GM12878 (cell line): ENCODE results near the gene CLMP. TPM values are rescaled to one million over a fixed set of nuclear protein-coding genes. Genes with fewer than 3 reads are reported as not detected.

Experiments
- ATAC-seq: fragments of 200-7000 bp; cut with Tn5 transposase; 3 replicates; pipeline ENCODE4 v1.9.1; 2020; ENCODE audit warnings: mild to moderate bottlenecking, moderate library complexity
- BruUV-seq: library from RNA; stranded (reverse); fragments of 400-500 nt; replicated peaks from 2 replicates; lab custom pipeline; 2021; lab: Mats Ljungman, UMichigan
- CTCF ChIA-PET: fragments of 300-600 bp; sonication (Branson Sonifier 250); formaldehyde crosslinking; extraction: SDS; loops from one replicate; lab custom pipeline; 2021; ENCODE audit warnings: inconsistent platforms; lab: Yijun Ruan, JAX
- POLR2A ChIA-PET: fragments of 350-600 bp; formaldehyde crosslinking; extraction: SDS; loops from one replicate; lab custom pipeline; 2021; ENCODE audit warnings: inconsistent platforms; lab: Charles Lee
- RAD21 ChIA-PET: fragments of 300-600 bp; sonication (Branson Sonifier 250); formaldehyde crosslinking; loops from one replicate; lab custom pipeline; 2023; ENCODE audit warnings: antibody characterized with exemption; ENCODE audit not compliant: unreplicated experiment; lab: Charles Lee
- SMC1A ChIA-PET: fragments of 300-600 bp; sonication (Branson Sonifier 250); formaldehyde crosslinking; loops from one replicate; lab custom pipeline; 2023; ENCODE audit not compliant: unreplicated experiment, uncharacterized antibody; lab: Charles Lee
- DNase-seq: peaks from one replicate; pipeline ENCODE4 v3.0.0-alpha.2; 2011; ENCODE audit warnings: low read depth, low spot score
- FAIRE-seq: peaks from 3 replicates; lab custom pipeline; 2011; peaks lifted over from hg19 to GRCh38; lab: Jason Lieb, UNC
- H2AFZ ChIP-seq: 2 replicates; pipeline ENCODE4 v1.6.0; 2011; ENCODE audit warnings: low read depth, low read length, control low read depth; ENCODE audit not compliant: control insufficient read depth
- H3K27ac ChIP-seq: 2 replicates; pipeline ENCODE4 v1.5.1; 2011; ENCODE audit warnings: control low read depth; ENCODE audit not compliant: control insufficient read depth, insufficient read depth
- H3K27me3 ChIP-seq, 2 experiments: replicated peaks in 1 of 2; 2 replicates each; pipeline versions ENCODE4 v1.6.0 to v1.6.1; 2011; ENCODE audit warnings: low read length in 1 of 2; ENCODE audit not compliant: control insufficient read depth in 2 of 2, insufficient read depth in 2 of 2
- H3K36me3 ChIP-seq, 2 experiments: 2 replicates each; pipeline ENCODE4 v1.5.1; 2011; ENCODE audit warnings: low read length in 1 of 2; ENCODE audit not compliant: control insufficient read depth in 2 of 2, insufficient read depth in 2 of 2
- H3K4me1 ChIP-seq: 2 replicates; pipeline ENCODE4 v1.6.1; 2011; ENCODE audit warnings: mild to moderate bottlenecking, low read length, moderate library complexity, mixed read lengths; ENCODE audit not compliant: control insufficient read depth, insufficient read depth
- H3K4me2 ChIP-seq: 2 replicates; pipeline ENCODE4 v1.6.0; 2011; ENCODE audit warnings: control low read depth; ENCODE audit not compliant: control insufficient read depth, insufficient read depth
- H3K4me3 ChIP-seq: fragments of 200-600 bp; sonication (generic); 2 replicates; pipeline ENCODE4 v1.5.1; 2016
- H3K79me2 ChIP-seq: 2 replicates; pipeline ENCODE4 v1.6.0; 2011; ENCODE audit warnings: low read length; ENCODE audit not compliant: control insufficient read depth, insufficient read depth
- H3K9ac ChIP-seq: 2 replicates; pipeline ENCODE4 v1.8.0; 2011; ENCODE audit warnings: low read length, control low read depth, mixed read lengths; ENCODE audit not compliant: control insufficient read depth, insufficient read depth
- H3K9me3 ChIP-seq: replicated peaks from 3 replicates; pipeline ENCODE4 v1.5.1; 2011; ENCODE audit warnings: mild to moderate bottlenecking, low read length; ENCODE audit not compliant: control insufficient read depth, insufficient read depth
- H4K20me1 ChIP-seq: 2 replicates; pipeline ENCODE4 v1.6.0; 2011; ENCODE audit not compliant: control insufficient read depth, insufficient read depth
- FOS ChIP-seq: IDR thresholded peaks from 3 replicates; pipeline ENCODE4 v1.6.1; 2011; ENCODE audit warnings: borderline replicate concordance; ENCODE audit not compliant: insufficient read length; ENCODE audit errors: extremely low read depth
- IRF3 ChIP-seq: fragments of 450-650 bp; IDR thresholded peaks from 2 replicates; pipeline ENCODE4 v1.6.1; 2014; ENCODE audit warnings: mild to moderate bottlenecking
- MTA2 ChIP-seq: fragments of 450-650 bp; IDR thresholded peaks from 2 replicates; pipeline ENCODE4 v1.6.1; 2016; ENCODE audit warnings: low read depth, mild to moderate bottlenecking, moderate library complexity
- NFIC ChIP-seq: IDR thresholded peaks from 2 replicates; pipeline ENCODE4 v1.6.1; 2012; ENCODE audit warnings: low read depth, mild to moderate bottlenecking, inconsistent platforms, low read length, moderate library complexity
- PAX5 ChIP-seq: IDR thresholded peaks from 2 replicates; pipeline ENCODE4 v1.6.1; 2011; ENCODE audit warnings: low read depth, low read length, borderline replicate concordance
- PML ChIP-seq: IDR thresholded peaks from 2 replicates; pipeline ENCODE4 v1.6.1; 2012; ENCODE audit warnings: low read length, inconsistent platforms
- SMARCA5 ChIP-seq: fragments of 450-650 bp; IDR thresholded peaks from 2 replicates; pipeline ENCODE4 v1.6.1; 2017; ENCODE audit warnings: mild to moderate bottlenecking
- TCF7 ChIP-seq: IDR thresholded peaks from 2 replicates; pipeline ENCODE4 v1.6.1; 2014; ENCODE audit warnings: antibody characterized with exemption, borderline replicate concordance
- YBX1 ChIP-seq: fragments of 450-650 bp; IDR thresholded peaks from 2 replicates; pipeline ENCODE4 v1.6.1; 2016; ENCODE audit warnings: antibody characterized with exemption
- WGBS: methylation state at CpG from one replicate; pipeline ENCODE4 v1.1.6; 2016; ENCODE audit warnings: low lambda C conversion rate; ENCODE audit not compliant: insufficient replicate concordance, insufficient coverage; ENCODE audit errors: missing lambda C conversion rate; 5-methylcytosine and 5-hydroxymethylcytosine counted together
- in situ Hi-C: fragments of 300-500 bp; cut with MboI; formaldehyde crosslinking; loops from 9 replicates; pipeline ENCODE4 v1.14.3; 2018; ENCODE audit warnings: mixed read lengths
- intact Hi-C: fragments of 100-400 bp; cut with micrococcal nuclease; formaldehyde crosslinking; loops from one replicate; pipeline ENCODE4 v1.14.2; 2022; ENCODE audit not compliant: unreplicated experiment
- polyA plus RNA-seq, 11 experiments: library from polyadenylated mRNA; depleted of rRNA in 4 of 11; unstranded in 6 of 11; stranded (reverse) in 5 of 11; fragments of >200 nt; fragmentation: Nextera tagmentation in 4 of 11; fragmentation: Illumina TruSeq in 1 of 11; extraction: Ambion mirVana in 4 of 11; extraction: Trizol in 1 of 11; gene quantifications; 1 replicate in 1 of 11; 2 replicates in 10 of 11; pipeline versions ENCODE4 v1.2.1 to v1.2.3, GENCODE V29; 2011 to 2016; ENCODE audit warnings: inconsistent platforms in 2 of 11, missing spikeins in 2 of 11, low read depth in 1 of 11
- total RNA-seq, 4 experiments: library from RNA; depleted of rRNA in 3 of 4; stranded (reverse); fragments of >200 nt in 3 of 4; fragmentation: Illumina TruSeq in 1 of 4; extraction: Trizol in 1 of 4; gene quantifications; 2 replicates each; pipeline versions ENCODE4 v1.2.1 to v1.2.3, GENCODE V29; 2013 to 2021

Gene CLMP
- total and polyA plus RNA-seq, 10 of the 15 experiments (the other 5 are each of a cell fraction or from before 2014, with no cell fraction given), result 0.01 to 0.71 (median 0.20) TPM; not detected in 4

- Histone ChIP-seq H4K20me1 (no peaks in the 10 kb centered on the region), H3K4me3 (no peak overlapping the region), H3K79me2 (no peaks in the 10 kb centered on the region), H3K9me3 (no peaks in the 10 kb centered on the region), H3K4me2 (no peak overlapping the region), H2AFZ (no peak overlapping the region), H3K27ac (no peak overlapping the region), H3K36me3 (no peaks in the 10 kb centered on the region), H3K9ac (no peak overlapping the region), H3K27me3 (peaks cover 2 to 3% of the 10 kb centered on the region in 2 experiments; a peak in 3 of 4 replicates), H3K4me1 (0 out of 2 replicates have a peak, but pooled peaks cover 3% of the 10 kb centered on the region)
- POLR2A ChIA-PET, result no interaction called here
- in situ Hi-C loops, result no loop called here
- CTCF ChIA-PET, result no interaction called here
- DNase-seq, result no peak
- no peak for TF ChIP-seq PAX5
- no peak for TF ChIP-seq YBX1
- no peak for TF ChIP-seq IRF3
- TF ChIP-seq NFIC, result no peak
- no peak for TF ChIP-seq FOS
- no peak for TF ChIP-seq MTA2
- TF ChIP-seq TCF7, result no peak
- TF ChIP-seq SMARCA5, result no peak
- no peak for TF ChIP-seq PML
- SMC1A ChIA-PET, result interaction anchor here (1.1 kb wide), 1 partner anchor 10 kb away, joined by 3 read pairs; no protein-coding TSS in a partner anchor
- BruUV-seq, result no TSS peak
- intact Hi-C loops, result no loop called here
- RAD21 ChIA-PET, result interaction anchor here (0.7 to 1.1 kb wide), 2 partner anchors 35 to 196 kb away, joined by 3 to 4 read pairs; no protein-coding TSS in a partner anchor
- no peak for ATAC-seq
- 4% methylated on average over 1 of the region's 1 CpG for WGBS
- FAIRE-seq, result no peak
Observed at GRCh38 chr11:123212406-123212805, 17.4 kb upstream of the CLMP start.
